BE2C (cell line): ENCODE measurements around the gene RPN1.

Experiments used
- DNase-seq: peaks from one replicate; pipeline ENCODE4 v3.0.0-alpha.2; 2020
- H3K27me3 ChIP-seq: fragments of 250-450 bp; sonication (Bioruptor Pico); 2 replicates; pipeline ENCODE4 v1.5.1; 2020; ENCODE audit warnings: mild to moderate bottlenecking
- H3K36me3 ChIP-seq: fragments of 250-450 bp; sonication (Bioruptor Pico); 2 replicates; pipeline ENCODE4 v1.5.1; 2020; ENCODE audit warnings: mild to moderate bottlenecking
- H3K4me1 ChIP-seq: fragments of 250-450 bp; sonication (Bioruptor Pico); 2 replicates; pipeline ENCODE4 v1.5.1; 2020
- H3K4me3 ChIP-seq: 2 replicates; pipeline ENCODE4 v1.5.1; 2011; ENCODE audit warnings: low read depth, low read length
- H3K9me3 ChIP-seq: fragments of 250-450 bp; sonication (Bioruptor Pico); 2 replicates; pipeline ENCODE4 v1.5.1; 2020
- TF ChIP-seq, protein P1 (sequence below): IDR thresholded peaks from 2 replicates; pipeline ENCODE4 v1.5.1; 2012; ENCODE audit warnings: mild to moderate bottlenecking, low read depth, low read length

Gene RPN1

DNA sequence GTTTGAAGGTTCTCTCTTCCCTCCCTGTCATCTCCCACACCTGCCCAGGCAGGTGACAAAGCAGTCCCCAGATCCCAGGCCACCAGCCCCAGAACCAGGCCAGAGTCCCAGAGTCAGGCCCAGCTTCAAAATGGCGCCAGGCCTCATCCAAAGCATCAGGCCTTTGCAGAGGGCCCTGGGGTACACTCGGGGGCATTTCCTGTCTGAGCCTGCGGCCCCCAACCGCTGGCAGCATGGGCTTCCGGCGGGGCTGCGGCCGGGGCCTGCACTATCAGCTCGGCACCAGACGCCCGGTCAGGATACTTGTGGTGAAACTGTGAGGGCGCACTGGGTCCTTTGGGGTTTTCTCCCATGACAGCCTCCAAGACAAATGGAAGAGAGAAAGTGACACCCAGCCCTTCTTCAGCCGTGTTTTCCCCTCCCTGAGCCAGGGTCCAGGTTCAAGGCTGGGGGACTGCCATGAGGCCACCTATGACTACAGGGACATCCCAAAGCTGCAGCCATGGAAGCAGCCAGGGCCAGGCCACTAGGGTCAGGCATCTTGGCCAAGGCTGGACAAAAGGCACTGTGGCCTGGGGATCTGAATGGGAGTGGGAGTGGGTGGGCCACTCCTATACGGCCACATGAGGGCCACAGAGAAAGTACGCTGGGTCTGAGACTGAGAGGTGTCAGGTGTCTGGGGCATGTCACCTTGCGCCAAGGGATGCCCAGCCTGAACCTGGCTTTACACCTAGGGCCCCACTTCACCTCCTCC is 33.9 kb downstream of the RPN1 start:
- Histone ChIP-seq H3K36me3 (peaks cover 26% of the 10 kb centered on the region), H3K27me3 (no peaks in the 10 kb centered on the region), H3K9me3 (no peaks in the 10 kb centered on the region), H3K4me1 (no peaks in the 10 kb centered on the region), H3K4me3 (peak overlapping the region; percentile 49; the same call in 1 of the 2 replicates)
- TF ChIP-seq, protein P1, sequence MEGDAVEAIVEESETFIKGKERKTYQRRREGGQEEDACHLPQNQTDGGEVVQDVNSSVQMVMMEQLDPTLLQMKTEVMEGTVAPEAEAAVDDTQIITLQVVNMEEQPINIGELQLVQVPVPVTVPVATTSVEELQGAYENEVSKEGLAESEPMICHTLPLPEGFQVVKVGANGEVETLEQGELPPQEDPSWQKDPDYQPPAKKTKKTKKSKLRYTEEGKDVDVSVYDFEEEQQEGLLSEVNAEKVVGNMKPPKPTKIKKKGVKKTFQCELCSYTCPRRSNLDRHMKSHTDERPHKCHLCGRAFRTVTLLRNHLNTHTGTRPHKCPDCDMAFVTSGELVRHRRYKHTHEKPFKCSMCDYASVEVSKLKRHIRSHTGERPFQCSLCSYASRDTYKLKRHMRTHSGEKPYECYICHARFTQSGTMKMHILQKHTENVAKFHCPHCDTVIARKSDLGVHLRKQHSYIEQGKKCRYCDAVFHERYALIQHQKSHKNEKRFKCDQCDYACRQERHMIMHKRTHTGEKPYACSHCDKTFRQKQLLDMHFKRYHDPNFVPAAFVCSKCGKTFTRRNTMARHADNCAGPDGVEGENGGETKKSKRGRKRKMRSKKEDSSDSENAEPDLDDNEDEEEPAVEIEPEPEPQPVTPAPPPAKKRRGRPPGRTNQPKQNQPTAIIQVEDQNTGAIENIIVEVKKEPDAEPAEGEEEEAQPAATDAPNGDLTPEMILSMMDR: no peak
- DNase-seq: no peak

DNA sequence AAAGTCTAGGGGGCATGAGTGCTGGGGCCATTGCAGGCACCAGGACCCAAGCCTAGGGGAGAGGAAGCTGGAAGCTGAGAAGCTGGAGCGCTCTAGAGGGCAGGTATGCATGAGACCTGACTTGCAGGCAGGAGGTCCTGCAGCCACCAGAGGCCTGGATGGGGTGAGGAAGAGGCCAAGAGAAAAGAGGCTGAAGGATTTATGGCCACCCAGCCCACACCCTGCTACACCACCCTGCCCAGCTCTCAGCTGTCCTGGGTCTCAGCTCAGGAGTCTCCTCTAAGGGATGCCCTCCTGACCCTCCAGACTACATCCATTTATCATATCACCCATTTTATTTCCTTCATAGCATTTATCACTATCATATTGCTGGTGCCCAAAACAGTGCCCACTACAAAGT is 36.5 kb downstream of the RPN1 start:
- DNase-seq: no peak
- Histone ChIP-seq H3K27me3 (no peaks in the 10 kb centered on the region), H3K36me3 (peaks cover 5% of the 10 kb centered on the region), H3K4me3 (no peak overlapping the region), H3K4me1 (peaks cover 9% of the 10 kb centered on the region; the same call in 1 of the 2 replicates), H3K9me3 (no peaks in the 10 kb centered on the region)
- TF ChIP-seq, protein P1: no peak

DNA sequence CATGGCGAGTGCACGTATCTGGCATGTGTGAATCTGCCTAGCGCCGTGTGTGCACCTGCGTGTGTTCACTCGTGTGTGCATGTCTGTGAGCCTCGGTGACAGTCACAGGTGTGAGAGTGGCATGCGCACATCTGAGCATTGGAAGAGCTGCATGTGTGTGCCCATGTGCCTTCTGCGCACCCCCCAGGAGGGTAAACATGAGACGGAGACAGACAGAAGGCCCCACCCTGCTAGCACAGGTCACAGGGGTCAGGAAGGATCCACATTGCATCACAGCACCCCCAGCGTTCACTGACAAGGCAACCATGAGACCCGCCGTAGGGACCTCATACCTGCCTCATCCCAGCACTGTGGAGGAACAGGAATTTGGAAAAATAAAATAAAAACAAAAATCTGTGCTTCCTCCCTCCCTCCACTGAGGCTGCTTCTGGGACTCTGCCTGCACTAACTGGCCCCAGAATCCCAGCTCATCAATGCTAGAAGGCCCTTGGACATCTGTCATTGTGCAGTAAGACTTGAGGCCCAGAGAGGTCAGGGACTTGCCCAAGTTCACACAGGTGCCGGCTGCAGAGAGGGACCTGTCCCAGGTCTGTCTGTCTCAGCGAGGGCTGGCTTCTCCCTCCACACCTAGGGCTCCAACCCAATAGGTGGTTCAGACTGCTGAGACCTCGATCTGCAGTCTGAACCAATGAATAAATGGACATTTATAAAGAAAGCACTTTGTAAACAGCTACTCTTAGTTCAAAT is 37.4 kb downstream of the RPN1 start:
- no peak for DNase-seq
- TF ChIP-seq, protein P1: no peak
- Histone ChIP-seq H3K4me3 (no peak overlapping the region), H3K4me1 (peaks cover 9% of the 10 kb centered on the region; the same call in 1 of the 2 replicates), H3K9me3 (no peaks in the 10 kb centered on the region), H3K27me3 (no peaks in the 10 kb centered on the region), H3K36me3 (peaks cover 4% of the 10 kb centered on the region; the same call in 1 of the 2 replicates)

DNA sequence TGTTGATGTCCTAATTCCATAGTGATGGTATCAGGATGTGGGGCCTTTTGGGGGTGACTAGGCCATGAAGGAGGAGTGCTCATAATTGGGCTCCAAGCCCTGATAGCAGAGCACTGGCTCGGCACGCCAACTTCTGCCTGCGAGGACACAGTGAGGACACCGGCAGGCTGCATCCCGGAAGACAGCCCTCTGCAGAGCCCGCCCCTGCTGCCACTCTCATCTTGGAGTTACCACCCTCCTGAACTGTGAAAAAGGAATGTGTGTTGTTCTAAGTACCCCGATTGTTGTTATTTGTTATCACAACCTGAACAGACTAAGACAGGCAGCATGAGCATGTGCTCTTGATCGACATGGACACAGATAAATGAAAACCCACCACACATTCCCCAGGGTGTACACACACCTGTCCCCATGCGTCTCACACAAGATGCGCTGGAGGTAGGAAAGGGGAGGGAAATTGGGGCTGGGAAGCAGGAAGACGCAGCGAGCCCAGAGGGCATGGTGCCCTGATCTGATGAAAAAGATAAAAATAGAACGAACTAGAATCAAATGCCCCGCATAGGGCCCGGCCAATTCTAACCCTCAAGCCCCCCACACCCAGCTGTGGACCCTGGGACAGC is 40.1 kb downstream of the RPN1 start:
- TF ChIP-seq, protein P1: no peak

DNA sequence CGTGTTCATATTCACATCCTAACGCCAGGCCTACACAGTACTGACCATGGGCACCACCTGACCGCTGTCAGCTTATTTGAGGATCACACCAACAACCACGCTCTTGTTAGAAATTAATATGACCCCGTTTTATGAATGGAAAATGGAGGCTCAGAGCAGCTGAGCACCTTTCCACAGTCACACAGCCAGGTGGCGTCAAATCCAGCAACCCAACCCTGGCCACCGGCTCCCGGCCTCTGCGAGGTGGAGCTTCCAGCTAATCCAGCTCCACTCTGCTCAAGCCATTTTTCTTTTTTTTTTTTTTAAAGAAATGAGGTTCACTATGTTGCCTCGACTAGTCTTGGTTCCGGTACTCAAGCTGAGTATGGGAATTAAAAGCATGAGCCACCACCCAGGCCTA is 41.3 kb downstream of the RPN1 start:
- Histone ChIP-seq H3K4me1 (peaks cover 13% of the 10 kb centered on the region; the same call in 1 of the 2 replicates), H3K4me3 (no peak overlapping the region), H3K27me3 (no peaks in the 10 kb centered on the region), H3K36me3 (no peaks in the 10 kb centered on the region), H3K9me3 (no peaks in the 10 kb centered on the region)
- TF ChIP-seq, protein P1: 0 out of 2 replicates have a peak, but pooled peaks have one; percentile 9
- no peak for DNase-seq

More for the DNA sequence above, 40.1 kb downstream of the RPN1 start:
- Histone ChIP-seq H3K27me3 (no peaks in the 10 kb centered on the region), H3K9me3 (no peaks in the 10 kb centered on the region), H3K36me3 (no peaks in the 10 kb centered on the region), H3K4me3 (no peak overlapping the region), H3K4me1 (peaks cover 13% of the 10 kb centered on the region; the same call in 1 of the 2 replicates)
- DNase-seq: no peak
